ENCODE results near the gene NLRC5.
"Not testable (repeated sequence)": the region's sequence is repeated elsewhere in the genome, so short reads cannot be mapped to it uniquely, and the experiment has no call there.

NLRC5 gene

GRCh38 chr16:57054338-57054737 lies 65.0 kb downstream of the NLRC5 start:
- TF ChIP-seq CTCF (IDR thresholded peaks at IDR 0.05; ENCODE audit: extremely low read depth, missing control alignments), result no peak
- no peak for DNase-seq (ENCODE audit: low spot score)

- DNase-seq (ENCODE audit: low spot score), result no peak
- no peak for TF ChIP-seq CTCF (IDR thresholded peaks at IDR 0.05; ENCODE audit: extremely low read depth, missing control alignments)
Measured at GRCh38 chr16:57054771-57055170, 65.4 kb downstream of the NLRC5 start.

- no peak for TF ChIP-seq CTCF (IDR thresholded peaks at IDR 0.05; ENCODE audit: extremely low read depth, missing control alignments)
- no peak for DNase-seq (ENCODE audit: low spot score)
Measured at GRCh38 chr16:57055671-57056070, 66.3 kb downstream of the NLRC5 start.

- TF ChIP-seq CTCF (IDR thresholded peaks at IDR 0.05; ENCODE audit: extremely low read depth, missing control alignments), result no peak
Measured at GRCh38 chr16:57058291-57058861, 69.0 kb downstream of the NLRC5 start.

GRCh38 chr16:57060323-57061083 lies 71.1 kb downstream of the NLRC5 start:
- TF ChIP-seq CTCF (IDR thresholded peaks at IDR 0.05; ENCODE audit: extremely low read depth, missing control alignments), result no peak
- no peak for DNase-seq (ENCODE audit: low spot score)

More at GRCh38 chr16:57058291-57058861, 69.0 kb downstream of the NLRC5 start:
- no peak for DNase-seq (ENCODE audit: low spot score)

- no peak for DNase-seq (ENCODE audit: low spot score)
- TF ChIP-seq CTCF (IDR thresholded peaks at IDR 0.05; ENCODE audit: extremely low read depth, missing control alignments), result no peak
Measured at GRCh38 chr16:57061084-57061905, 71.9 kb downstream of the NLRC5 start.

- no peak for TF ChIP-seq CTCF (IDR thresholded peaks at IDR 0.05; ENCODE audit: extremely low read depth, missing control alignments)
- no peak for DNase-seq (ENCODE audit: low spot score)
Measured at GRCh38 chr16:57062329-57062728, 73.0 kb downstream of the NLRC5 start.

GRCh38 chr16:57063189-57063588 lies 73.8 kb downstream of the NLRC5 start:
- not testable (repeated sequence) for DNase-seq (ENCODE audit: low spot score)

Data from GM20000 (cell line).